Ovary (tissue), 3 donors: ENCODE results near the gene METTL5.

Experiments used
- CTCF ChIP-seq, 3 donors: fragments of 450-650 bp in 2 of 3; fragments of 200-600 bp in 1 of 3; IDR thresholded peaks; one replicate each; pipeline versions ENCODE4 v1.5.1 to v1.8.0; 2016 to 2022; ENCODE audit warnings: antibody characterized with exemption in 3 of 3, mild to moderate bottlenecking in 1 of 3
- POLR2A ChIP-seq: fragments of 450-650 bp; IDR thresholded peaks from one replicate; pipeline ENCODE4 v1.6.1; 2017; ENCODE audit warnings: antibody characterized with exemption, mild to moderate bottlenecking, moderate library complexity
- donor health status: DM: no; HTN: no; CAD: no.

- TF ChIP-seq POLR2A (no peak), CTCF (IDR thresholded peaks at IDR 0.05) (no peak)
Measured at GRCh38 chr2:169797601-169798000, 27.1 kb downstream of the METTL5 start.
